HG02588 (cell line): ENCODE results near the gene MTHFR.

Experiments used
- ATAC-seq: cut with Tn5 transposase; IDR thresholded peaks from one replicate; pipeline ENCODE4 v1.9.1; 2021; ENCODE audit warnings: mild to moderate bottlenecking, moderate library complexity; ENCODE audit not compliant: unreplicated experiment

Gene MTHFR

GRCh38 chr1:11783556-11783955 is 22.2 kb downstream of the MTHFR start:
- ATAC-seq: no peak

- no peak for ATAC-seq
Measured at GRCh38 chr1:11782127-11782708, 23.5 kb downstream of the MTHFR start.

GRCh38 chr1:11781297-11781696 is 24.5 kb downstream of the MTHFR start:
- no peak for ATAC-seq

- no peak for ATAC-seq
Measured at GRCh38 chr1:11780380-11781147, 25.2 kb downstream of the MTHFR start.

GRCh38 chr1:11779715-11780379 is 25.9 kb downstream of the MTHFR start:
- no peak for ATAC-seq

GRCh38 chr1:11778844-11779623 is 26.7 kb downstream of the MTHFR start:
- ATAC-seq: no peak

- ATAC-seq: no peak
Measured at GRCh38 chr1:11778336-11778735, 27.4 kb downstream of the MTHFR start.

GRCh38 chr1:11777658-11778322 is 28.0 kb downstream of the MTHFR start:
- ATAC-seq: no peak

- ATAC-seq: no peak
Measured at GRCh38 chr1:11774753-11775152, 31.0 kb downstream of the MTHFR start.

- no peak for ATAC-seq
Measured at GRCh38 chr1:11772458-11772857, 33.3 kb downstream of the MTHFR start.

- no peak for ATAC-seq
Measured at GRCh38 chr1:11771481-11772043, 34.2 kb downstream of the MTHFR start.

- ATAC-seq: no peak
Measured at GRCh38 chr1:11770011-11770410, 35.8 kb downstream of the MTHFR start.

GRCh38 chr1:11769274-11769673 is 36.5 kb downstream of the MTHFR start:
- no peak for ATAC-seq

GRCh38 chr1:11768821-11769220 is 36.9 kb downstream of the MTHFR start:
- no peak for ATAC-seq

GRCh38 chr1:11767922-11768704 is 37.7 kb downstream of the MTHFR start:
- no peak for ATAC-seq

GRCh38 chr1:11766429-11766776 is 39.4 kb downstream of the MTHFR start:
- no peak for ATAC-seq

GRCh38 chr1:11765661-11766428 is 39.9 kb downstream of the MTHFR start:
- no peak for ATAC-seq

GRCh38 chr1:11764519-11764918 is 41.2 kb downstream of the MTHFR start:
- no peak for ATAC-seq

- no peak for ATAC-seq
Measured at GRCh38 chr1:11764115-11764514, 41.6 kb downstream of the MTHFR start.
